ENCODE results near the gene SIK2.
"Not testable (repeated sequence)": the region's sequence is repeated elsewhere in the genome, so short reads cannot be mapped to it uniquely, and the experiment has no call there.

Gene SIK2

GRCh38 chr11:111703576-111703975 lies 101.3 kb downstream of the SIK2 start:
- no peak for DNase-seq

GRCh38 chr11:111707039-111707690 lies 104.9 kb downstream of the SIK2 start:
- no peak for DNase-seq

GRCh38 chr11:111707691-111708067 lies 105.4 kb downstream of the SIK2 start:
- DNase-seq, result no peak

GRCh38 chr11:111714522-111714921 lies 112.3 kb downstream of the SIK2 start:
- no peak for DNase-seq

- peak in 1 of 2 experiments; percentile 10 for DNase-seq
Measured at GRCh38 chr11:111715142-111715816, 113.0 kb downstream of the SIK2 start.

- DNase-seq, result not testable (repeated sequence)
Measured at GRCh38 chr11:111717660-111718059, 115.4 kb downstream of the SIK2 start.

GRCh38 chr11:111718436-111718835 lies 116.2 kb downstream of the SIK2 start:
- DNase-seq, result no peak

GRCh38 chr11:111718859-111719258 lies 116.6 kb downstream of the SIK2 start:
- DNase-seq, result no peak

- DNase-seq, result no peak
Measured at GRCh38 chr11:111719379-111719778, 117.1 kb downstream of the SIK2 start.

- no peak for DNase-seq
Measured at GRCh38 chr11:111720801-111721494, 118.7 kb downstream of the SIK2 start.

GRCh38 chr11:111722501-111722900 lies 120.3 kb downstream of the SIK2 start:
- DNase-seq, result peak in 1 of 2 experiments; percentile 55

- no peak for DNase-seq
Measured at GRCh38 chr11:111723595-111723994, 121.3 kb downstream of the SIK2 start.

- DNase-seq, result no peak
Measured at GRCh38 chr11:111724615-111725129, 122.4 kb downstream of the SIK2 start.

- no peak for DNase-seq
Measured at GRCh38 chr11:111725621-111726020, 123.4 kb downstream of the SIK2 start.

GRCh38 chr11:111726301-111726713 lies 124.1 kb downstream of the SIK2 start:
- DNase-seq, result no peak

- no peak for DNase-seq
Measured at GRCh38 chr11:111727431-111727830, 125.2 kb downstream of the SIK2 start.

- no peak for DNase-seq
Measured at GRCh38 chr11:111729071-111729830, 127.0 kb downstream of the SIK2 start.

- DNase-seq, result no peak
Measured at GRCh38 chr11:111729831-111730311, 127.6 kb downstream of the SIK2 start.

- no peak for DNase-seq
Measured at GRCh38 chr11:111730871-111731591, 128.8 kb downstream of the SIK2 start.

- DNase-seq, result no peak
Measured at GRCh38 chr11:111731821-111732220, 129.6 kb downstream of the SIK2 start.

- no peak for DNase-seq
Measured at GRCh38 chr11:111733016-111733415, 130.8 kb downstream of the SIK2 start.

GRCh38 chr11:111733611-111734088 lies 131.4 kb downstream of the SIK2 start:
- DNase-seq, result no peak
